ENCODE measurements around the gene AOC2. TPM values are rescaled to one million over a fixed set of nuclear protein-coding genes. Genes with fewer than 3 reads are reported as not detected.
"Not testable (repeated sequence)": the region's sequence is repeated elsewhere in the genome, so short reads cannot be mapped to it uniquely, and the experiment has no call there.

The AOC2 gene
- total RNA-seq, 3 donors from 2014 or later: 1.8 to 11.8 (median 2.3) TPM

DNA sequence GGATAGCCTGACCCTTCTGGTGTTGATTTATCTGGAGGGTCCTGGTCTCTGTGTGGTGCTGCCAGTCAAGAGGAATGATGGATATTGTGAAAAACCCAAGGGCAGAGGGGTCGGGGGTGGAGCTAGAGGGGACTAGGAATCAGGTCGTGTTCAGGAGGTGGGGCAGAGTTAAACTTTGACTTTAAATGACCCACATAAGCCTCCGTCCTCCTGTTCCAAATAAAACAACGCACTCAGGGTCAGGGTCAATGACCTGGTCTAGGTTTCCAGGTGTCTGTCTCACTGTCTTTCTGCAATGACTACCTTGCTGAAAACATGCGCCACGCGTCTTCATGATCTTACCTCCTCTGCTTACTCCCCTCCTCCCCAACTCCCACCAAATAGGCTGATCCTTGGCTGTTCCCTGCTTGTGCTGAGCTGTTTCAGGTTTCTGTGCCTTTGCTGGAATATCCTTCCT lies 21.3 kb downstream of the AOC2 start:
- H3K9me3 ChIP-seq: no peaks in the 10 kb centered on the region
- H3K4me1 ChIP-seq: no peaks in the 10 kb centered on the region
- H3K27me3 ChIP-seq: no peaks in the 10 kb centered on the region
- no peak overlapping the region for H3K27ac ChIP-seq
- no peak overlapping the region for H3K4me3 ChIP-seq
- no peaks in the 10 kb centered on the region for H3K36me3 ChIP-seq
- TF ChIP-seq POLR2AphosphoS5 (IDR thresholded peaks at IDR 0.05): no peak
- TF ChIP-seq POLR2A (IDR thresholded peaks at IDR 0.05): no peak
- TF ChIP-seq, protein P1, sequence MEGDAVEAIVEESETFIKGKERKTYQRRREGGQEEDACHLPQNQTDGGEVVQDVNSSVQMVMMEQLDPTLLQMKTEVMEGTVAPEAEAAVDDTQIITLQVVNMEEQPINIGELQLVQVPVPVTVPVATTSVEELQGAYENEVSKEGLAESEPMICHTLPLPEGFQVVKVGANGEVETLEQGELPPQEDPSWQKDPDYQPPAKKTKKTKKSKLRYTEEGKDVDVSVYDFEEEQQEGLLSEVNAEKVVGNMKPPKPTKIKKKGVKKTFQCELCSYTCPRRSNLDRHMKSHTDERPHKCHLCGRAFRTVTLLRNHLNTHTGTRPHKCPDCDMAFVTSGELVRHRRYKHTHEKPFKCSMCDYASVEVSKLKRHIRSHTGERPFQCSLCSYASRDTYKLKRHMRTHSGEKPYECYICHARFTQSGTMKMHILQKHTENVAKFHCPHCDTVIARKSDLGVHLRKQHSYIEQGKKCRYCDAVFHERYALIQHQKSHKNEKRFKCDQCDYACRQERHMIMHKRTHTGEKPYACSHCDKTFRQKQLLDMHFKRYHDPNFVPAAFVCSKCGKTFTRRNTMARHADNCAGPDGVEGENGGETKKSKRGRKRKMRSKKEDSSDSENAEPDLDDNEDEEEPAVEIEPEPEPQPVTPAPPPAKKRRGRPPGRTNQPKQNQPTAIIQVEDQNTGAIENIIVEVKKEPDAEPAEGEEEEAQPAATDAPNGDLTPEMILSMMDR (IDR thresholded peaks at IDR 0.05): no peak
- intact Hi-C loops (cut with DNase I; ENCODE audit: low total_unique reads): no loop called here
- no peak for DNase-seq (ENCODE audit: low spot score in 2 of 2)

- intact Hi-C loops (cut with DNase I; ENCODE audit: low total_unique reads): no loop called here
- no peak for DNase-seq (ENCODE audit: low spot score in 2 of 2)
- Histone ChIP-seq H3K36me3 (no peaks in the 10 kb centered on the region), H3K9me3 (no peaks in the 10 kb centered on the region), H3K27me3 (no peaks in the 10 kb centered on the region), H3K27ac (no peak overlapping the region), H3K4me1 (no peaks in the 10 kb centered on the region), H3K4me3 (no peak overlapping the region)
- no peak for TF ChIP-seq POLR2A (IDR thresholded peaks at IDR 0.05)
- TF ChIP-seq, protein P1 (IDR thresholded peaks at IDR 0.05): no peak
- TF ChIP-seq POLR2AphosphoS5 (IDR thresholded peaks at IDR 0.05): no peak
These were observed 21.8 kb downstream of the AOC2 start for GRCh38 chr17:42866216-42866615.

- no peaks in the 10 kb centered on the region for H3K36me3 ChIP-seq
- no peak for DNase-seq (ENCODE audit: low spot score in 2 of 2)
- H3K4me1 ChIP-seq: no peaks in the 10 kb centered on the region
- TF ChIP-seq, protein P1 (IDR thresholded peaks at IDR 0.05): no peak
- TF ChIP-seq POLR2A (IDR thresholded peaks at IDR 0.05) (no peak), POLR2AphosphoS5 (IDR thresholded peaks at IDR 0.05) (no peak)
- H3K27me3 ChIP-seq: no peaks in the 10 kb centered on the region
- no peak overlapping the region for H3K27ac ChIP-seq
- H3K9me3 ChIP-seq: no peaks in the 10 kb centered on the region
- no peak overlapping the region for H3K4me3 ChIP-seq
- intact Hi-C loops (cut with DNase I; ENCODE audit: low total_unique reads): no loop called here
These were observed 22.5 kb downstream of the AOC2 start for GRCh38 chr17:42866631-42867575.

GRCh38 chr17:42867694-42868261 lies 23.4 kb downstream of the AOC2 start:
- H3K4me3 ChIP-seq; intact Hi-C loops (cut with DNase I; ENCODE audit: low total_unique reads); H3K36me3 ChIP-seq; DNase-seq (ENCODE audit: low spot score in 2 of 2); H3K4me1 ChIP-seq; H3K27me3 ChIP-seq; H3K27ac ChIP-seq; H3K9me3 ChIP-seq: not testable (repeated sequence)

GRCh38 chr17:42868338-42868737 lies 24.0 kb downstream of the AOC2 start:
- TF ChIP-seq POLR2A (IDR thresholded peaks at IDR 0.05) (no peak), POLR2AphosphoS5 (IDR thresholded peaks at IDR 0.05) (no peak)
- TF ChIP-seq, protein P1 (IDR thresholded peaks at IDR 0.05): no peak
- H3K9me3 ChIP-seq: no peaks in the 10 kb centered on the region
- H3K27ac ChIP-seq: no peak overlapping the region
- DNase-seq (ENCODE audit: low spot score in 2 of 2): no peak
- no peaks in the 10 kb centered on the region for H3K4me1 ChIP-seq
- no peaks in the 10 kb centered on the region for H3K27me3 ChIP-seq
- intact Hi-C loops (cut with DNase I; ENCODE audit: low total_unique reads): no loop called here
- no peaks in the 10 kb centered on the region for H3K36me3 ChIP-seq
- H3K4me3 ChIP-seq: no peak overlapping the region

Measured in breast epithelium (tissue), 4 donors.